Gastrocnemius medialis (tissue), 4 donors: ENCODE measurements around the gene PCGF1. TPM values are rescaled to one million over a fixed set of nuclear protein-coding genes. Genes with fewer than 3 reads are reported as not detected.

Experiments
- ATAC-seq, 2 donors: fragments of 150-250 bp; one replicate each; pipeline ENCODE4 v1.9.1; 2016
- DNase-seq, 2 donors: peaks; one replicate each; pipeline ENCODE4 v3.0.0-alpha.2; 2019
- H3K27ac ChIP-seq, 4 donors: fragments of 200-600 bp; sonication (generic); 1 replicate in 1 of 4; 2 replicates in 3 of 4; pipeline ENCODE4 v1.5.1; 2016 to 2018; ENCODE audit warnings: mild to moderate bottlenecking in 2 of 4, moderate library complexity in 1 of 4
- H3K27me3 ChIP-seq, 3 donors: fragments of 200-600 bp; sonication (generic) in 2 of 3; 1 replicate in 1 of 3; 2 replicates in 2 of 3; pipeline versions ENCODE4 v1.5.1 to v1.6.0; 2016 to 2019; ENCODE audit warnings: mild to moderate bottlenecking in 1 of 3, moderate library complexity in 1 of 3
- H3K36me3 ChIP-seq, 2 donors: fragments of 200-600 bp; sonication (generic) in 1 of 2; one replicate each; pipeline ENCODE4 v1.5.1; 2017 to 2018
- H3K4me1 ChIP-seq, 2 donors: fragments of 200-600 bp; sonication (generic) in 1 of 2; one replicate each; pipeline ENCODE4 v1.5.1; 2016 to 2017; ENCODE audit warnings: mild to moderate bottlenecking in 2 of 2
- H3K4me3 ChIP-seq, 4 donors: fragments of 200-600 bp; sonication (generic) in 3 of 4; 1 replicate in 1 of 4; 2 replicates in 3 of 4; pipeline ENCODE4 v1.5.1; 2016 to 2019; ENCODE audit warnings: mild to moderate bottlenecking in 2 of 4
- H3K9me3 ChIP-seq, 3 donors: fragments of 200-600 bp; sonication (generic) in 2 of 3; 1 replicate in 1 of 3; 2 replicates in 2 of 3; pipeline ENCODE4 v1.5.1; 2016 to 2019
- POLR2A ChIP-seq, 2 donors: fragments of 450-650 bp; IDR thresholded peaks; one replicate each; pipeline ENCODE4 v1.6.1; 2017; ENCODE audit warnings: antibody characterized with exemption in 2 of 2, mild to moderate bottlenecking in 2 of 2, moderate library complexity in 2 of 2
- in situ Hi-C, 4 donors: fragments of 200-750 bp; cut with MboI; loops; one replicate each; pipeline versions ENCODE4 v1.15.0 to v1.8.0; 2017; ENCODE audit warnings: low sequenced_read_pairs in 4 of 4
- intact Hi-C: fragments of 100-400 bp; cut with DNase I; formaldehyde crosslinking; loops from one replicate; pipeline ENCODE4 v1.15.1; 2023; ENCODE audit warnings: low total_unique reads
- total RNA-seq, 4 donors: library from RNA; depleted of rRNA; stranded (reverse); fragments of >200 nt; gene quantifications; one replicate each; pipeline versions ENCODE4 v1.1.0 to v1.2.3, GENCODE V29; 2016
- TF ChIP-seq, protein P1 (sequence below), 5 experiments: fragments of 450-650 bp in 3 of 5; fragments of 200-600 bp in 2 of 5; sonication (generic) in 2 of 5; IDR thresholded peaks in 4 of 5; conservative IDR thresholded peaks in 1 of 5; 1 replicate in 4 of 5; 2 replicates in 1 of 5; pipeline ENCODE4 v1.5.1; 2016 to 2019; ENCODE audit warnings: antibody characterized with exemption in 5 of 5, mild to moderate bottlenecking in 3 of 5, moderate library complexity in 3 of 5

Gene PCGF1
- total RNA-seq, 4 donors from 2014 or later: 14.2 to 23.6 (median 20.0) TPM

DNA sequence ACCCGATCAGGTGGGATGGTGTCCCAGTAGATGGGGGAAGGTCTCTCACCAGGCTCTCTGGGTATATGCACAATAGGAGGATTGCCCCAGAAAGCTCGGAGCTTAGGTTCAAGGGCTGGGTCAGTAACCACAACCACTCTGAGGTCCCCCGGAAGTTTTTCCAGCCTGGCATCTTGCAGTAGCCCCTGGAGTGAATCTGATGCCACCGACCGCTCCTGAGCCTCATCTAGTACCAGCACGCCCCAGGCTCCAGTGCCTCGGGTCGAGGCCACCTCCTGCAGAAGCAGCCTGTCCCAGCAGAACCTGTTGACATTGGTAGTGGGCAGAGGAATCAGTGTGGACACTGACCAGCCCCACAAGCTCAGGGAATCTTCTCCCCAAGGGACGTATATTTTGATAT, 16.5 kb upstream of the PCGF1 start:
- intact Hi-C loops: loop anchor here (10.0 kb wide), 1 partner anchor 311 kb away; the partner anchor contains the start of gene HK2
- ATAC-seq: no peak

DNA sequence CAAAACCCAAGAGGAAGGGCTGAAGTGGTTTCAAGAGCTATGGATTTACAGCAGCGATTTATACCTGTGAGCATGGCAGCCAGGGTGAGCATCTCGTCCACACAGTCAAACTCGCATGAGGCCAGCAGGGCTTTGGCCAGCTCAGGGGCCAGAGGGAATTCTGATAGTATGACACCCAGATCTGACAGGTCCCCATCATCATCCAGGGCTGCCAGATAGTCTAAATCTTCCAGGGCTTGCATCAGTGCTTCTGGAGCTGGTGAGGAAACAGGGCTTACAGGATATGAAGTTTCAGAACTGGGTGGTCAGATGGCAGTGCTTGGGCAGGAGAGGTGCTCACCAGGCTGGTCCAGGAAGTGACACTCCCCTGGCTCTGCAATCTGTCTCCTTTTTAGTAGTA, 15.0 kb upstream of the PCGF1 start:
- Histone ChIP-seq H3K27ac (no peak overlapping the region), H3K4me3 (no peak overlapping the region), H3K4me1 (peaks cover 0 to under 1% of the 10 kb centered on the region in 2 donors), H3K27me3 (peaks cover 26 to 35% (median 34%) of the 10 kb centered on the region in 3 donors), H3K9me3 (no peaks in the 10 kb centered on the region), H3K36me3 (peaks cover 0 to 21% of the 10 kb centered on the region in 2 donors)
- DNase-seq (no peak), ATAC-seq (no peak)
- intact Hi-C loops: loop anchor here (10.0 kb wide), 1 partner anchor 312 kb away; the partner anchor contains the start of gene HK2
- in situ Hi-C loops: no loop called here
- TF ChIP-seq POLR2A (IDR thresholded peaks at IDR 0.05): no peak
- TF ChIP-seq, protein P1, sequence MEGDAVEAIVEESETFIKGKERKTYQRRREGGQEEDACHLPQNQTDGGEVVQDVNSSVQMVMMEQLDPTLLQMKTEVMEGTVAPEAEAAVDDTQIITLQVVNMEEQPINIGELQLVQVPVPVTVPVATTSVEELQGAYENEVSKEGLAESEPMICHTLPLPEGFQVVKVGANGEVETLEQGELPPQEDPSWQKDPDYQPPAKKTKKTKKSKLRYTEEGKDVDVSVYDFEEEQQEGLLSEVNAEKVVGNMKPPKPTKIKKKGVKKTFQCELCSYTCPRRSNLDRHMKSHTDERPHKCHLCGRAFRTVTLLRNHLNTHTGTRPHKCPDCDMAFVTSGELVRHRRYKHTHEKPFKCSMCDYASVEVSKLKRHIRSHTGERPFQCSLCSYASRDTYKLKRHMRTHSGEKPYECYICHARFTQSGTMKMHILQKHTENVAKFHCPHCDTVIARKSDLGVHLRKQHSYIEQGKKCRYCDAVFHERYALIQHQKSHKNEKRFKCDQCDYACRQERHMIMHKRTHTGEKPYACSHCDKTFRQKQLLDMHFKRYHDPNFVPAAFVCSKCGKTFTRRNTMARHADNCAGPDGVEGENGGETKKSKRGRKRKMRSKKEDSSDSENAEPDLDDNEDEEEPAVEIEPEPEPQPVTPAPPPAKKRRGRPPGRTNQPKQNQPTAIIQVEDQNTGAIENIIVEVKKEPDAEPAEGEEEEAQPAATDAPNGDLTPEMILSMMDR (IDR thresholded peaks at IDR 0.05 in 4 of 5, conservative IDR thresholded peaks at IDR 0.05 in 1 of 5): no peak

More for the DNA sequence above, 16.5 kb upstream of the PCGF1 start:
- in situ Hi-C loops: no loop called here
- DNase-seq: no peak
- Histone ChIP-seq H3K27me3 (peaks cover 13 to 20% (median 19%) of the 10 kb centered on the region in 3 donors), H3K9me3 (no peaks in the 10 kb centered on the region), H3K36me3 (peaks cover 0 to 29% of the 10 kb centered on the region in 2 donors), H3K27ac (no peak overlapping the region), H3K4me1 (peaks cover 10 to 15% of the 10 kb centered on the region in 2 donors), H3K4me3 (no peak overlapping the region)
- TF ChIP-seq POLR2A (IDR thresholded peaks at IDR 0.05): no peak
- TF ChIP-seq, protein P1 (IDR thresholded peaks at IDR 0.05 in 4 of 5, conservative IDR thresholded peaks at IDR 0.05 in 1 of 5): no peak

DNA sequence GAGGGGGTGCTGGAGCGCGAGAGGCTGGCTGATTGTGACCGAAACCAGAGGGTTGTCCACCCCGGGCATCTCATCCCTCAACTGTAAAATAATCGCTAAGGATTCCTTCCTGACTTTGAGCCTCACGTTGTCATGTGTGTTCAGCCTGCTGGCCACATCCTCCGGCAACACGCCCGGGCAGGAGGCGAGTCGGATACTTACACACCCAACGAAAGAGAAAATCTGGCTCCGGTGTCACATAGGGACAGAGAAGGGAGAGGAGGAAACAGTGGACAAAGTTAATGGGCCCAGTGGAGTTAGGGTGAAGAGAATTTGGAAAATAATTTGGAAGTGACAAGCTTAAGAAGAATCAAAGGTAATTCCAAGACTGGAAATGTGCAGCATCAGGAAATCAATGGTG, 9.2 kb upstream of the PCGF1 start:
- no peak for ATAC-seq
- in situ Hi-C loops: no loop called here

DNA sequence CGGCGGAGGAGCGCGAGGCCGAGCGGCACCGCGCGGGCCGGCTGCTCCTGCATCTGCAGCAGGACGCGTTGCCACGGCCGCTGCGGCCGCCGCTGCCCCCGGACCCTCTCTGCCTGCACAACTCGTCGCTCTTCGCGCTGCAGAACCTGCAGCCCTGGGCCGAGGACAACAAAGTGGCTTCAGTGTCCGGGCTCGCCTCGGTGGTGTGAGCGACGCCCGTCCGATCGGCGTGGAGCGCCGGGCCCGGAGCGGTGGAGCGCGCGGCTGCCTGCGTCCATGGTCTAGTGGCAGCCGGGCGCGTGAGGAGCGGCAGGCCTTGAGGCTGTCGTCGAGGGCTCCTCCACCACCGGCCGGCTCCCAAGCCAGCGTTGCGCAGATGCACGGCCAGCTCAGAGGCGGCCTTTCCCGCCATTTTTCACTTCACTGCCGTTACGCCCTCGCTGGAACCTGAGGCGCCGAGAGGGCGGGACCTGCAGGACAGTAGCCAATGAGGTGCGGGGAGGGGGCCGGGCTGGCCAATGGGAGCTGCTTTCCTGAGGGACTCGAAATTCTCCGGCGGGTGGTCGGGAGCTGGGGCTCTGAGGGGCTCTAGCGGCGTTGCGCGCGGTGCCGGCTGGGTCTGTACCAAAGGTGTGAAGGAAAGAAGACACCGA, 8.6 kb upstream of the PCGF1 start:
- in situ Hi-C loops (no loop called here), intact Hi-C loops (no loop called here)
- Histone ChIP-seq H3K4me1 (peaks cover 7 to 17% of the 10 kb centered on the region in 2 donors), H3K27ac (no peak overlapping the region), H3K27me3 (peaks cover 86 to 99% (median 98%) of the 10 kb centered on the region in 3 donors), H3K36me3 (no peaks in the 10 kb centered on the region), H3K4me3 (peak overlapping the region; percentile 43 to 59 (median 45)), H3K9me3 (no peaks in the 10 kb centered on the region)
- ATAC-seq (peak in 1 of 2 donors; percentile 61), DNase-seq (peak in 1 of 2 donors; percentile 47)
- no peak for TF ChIP-seq POLR2A (IDR thresholded peaks at IDR 0.05)
- TF ChIP-seq, protein P1 (IDR thresholded peaks at IDR 0.05 in 4 of 5, conservative IDR thresholded peaks at IDR 0.05 in 1 of 5): no peak

More for the DNA sequence above, 9.2 kb upstream of the PCGF1 start:
- peak overlapping the region; percentile 43 to 59 (median 45) for H3K4me3 ChIP-seq
- no peak for TF ChIP-seq POLR2A (IDR thresholded peaks at IDR 0.05)
- TF ChIP-seq, protein P1 (IDR thresholded peaks at IDR 0.05 in 4 of 5, conservative IDR thresholded peaks at IDR 0.05 in 1 of 5): no peak
- intact Hi-C loops: no loop called here
- DNase-seq: no peak
- no peak overlapping the region for H3K27ac ChIP-seq
- H3K27me3 ChIP-seq: peaks cover 81 to 94% (median 93%) of the 10 kb centered on the region in 3 donors
- no peaks in the 10 kb centered on the region for H3K9me3 ChIP-seq
- H3K4me1 ChIP-seq: peaks cover 7 to 17% of the 10 kb centered on the region in 2 donors
- H3K36me3 ChIP-seq: no peaks in the 10 kb centered on the region
